Breast epithelium (tissue), 3 donors: ENCODE data around the gene OBSCN.

Experiments
- CTCF ChIP-seq, 3 donors: fragments of 450-650 bp; IDR thresholded peaks; one replicate each; pipeline ENCODE4 v1.5.1; 2016 to 2017; ENCODE audit warnings: antibody characterized with exemption in 3 of 3, mild to moderate bottlenecking in 3 of 3, moderate library complexity in 3 of 3
- POLR2AphosphoS5 ChIP-seq, 3 donors: sonication (generic); formaldehyde crosslinking; IDR thresholded peaks; one replicate each; pipeline ENCODE4 v1.6.1; 2017; ENCODE audit warnings: antibody characterized with exemption in 3 of 3

GRCh38 chr1:228214921-228215662 is 7.2 kb downstream of the OBSCN start:
- TF ChIP-seq CTCF (IDR thresholded peaks at IDR 0.05): no peak
- no peak for TF ChIP-seq POLR2AphosphoS5 (IDR thresholded peaks at IDR 0.05)
